ENCODE results near the gene ADAP2.
A peak's percentile ranks its signal among the peaks of the same experiment; 100 is the strongest.
"Not testable (repeated sequence)": the region's sequence is repeated elsewhere in the genome, so short reads cannot be mapped to it uniquely, and the experiment has no call there.

Gene ADAP2

DNA sequence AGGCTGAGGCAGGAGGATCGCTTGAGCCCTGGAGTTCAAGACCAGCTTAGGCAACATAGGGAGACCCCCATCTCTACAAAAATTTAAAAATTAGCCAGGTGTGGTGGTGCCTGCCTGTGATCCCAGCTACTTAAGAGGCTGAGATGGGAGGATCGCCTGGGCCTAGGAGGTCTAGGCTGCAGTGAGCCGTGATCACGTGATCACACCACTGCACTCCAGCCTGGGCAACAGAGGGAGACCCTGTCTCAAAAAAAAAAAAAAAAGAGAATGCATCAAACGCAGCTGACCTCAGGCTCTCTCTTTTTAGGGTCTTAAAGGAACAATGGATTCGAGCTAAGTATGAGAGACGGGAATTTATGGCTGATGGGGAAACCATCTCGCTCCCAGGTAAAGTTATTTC lies 9.8 kb downstream of the ADAP2 start:
- DNase-seq, result not testable (repeated sequence)

DNA sequence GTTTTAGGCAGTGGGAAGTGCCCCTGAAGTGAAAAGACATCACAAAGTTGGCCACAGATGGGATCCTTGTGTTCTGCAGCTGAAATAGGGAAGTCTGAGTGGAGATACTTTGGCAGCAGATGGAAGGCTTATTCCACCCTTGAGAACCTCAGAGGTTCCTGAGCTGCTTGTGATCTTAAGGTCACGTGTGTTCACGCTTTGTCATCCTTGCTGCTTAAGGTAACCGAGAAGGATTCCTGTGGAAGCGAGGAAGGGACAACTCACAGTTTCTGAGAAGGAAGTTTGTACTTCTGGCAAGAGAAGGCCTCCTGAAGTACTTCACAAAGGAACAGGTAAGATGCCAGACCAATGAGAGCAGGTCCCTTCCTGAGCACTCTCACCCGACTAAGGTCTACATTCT lies 12.2 kb downstream of the ADAP2 start:
- DNase-seq, result no peak

DNA sequence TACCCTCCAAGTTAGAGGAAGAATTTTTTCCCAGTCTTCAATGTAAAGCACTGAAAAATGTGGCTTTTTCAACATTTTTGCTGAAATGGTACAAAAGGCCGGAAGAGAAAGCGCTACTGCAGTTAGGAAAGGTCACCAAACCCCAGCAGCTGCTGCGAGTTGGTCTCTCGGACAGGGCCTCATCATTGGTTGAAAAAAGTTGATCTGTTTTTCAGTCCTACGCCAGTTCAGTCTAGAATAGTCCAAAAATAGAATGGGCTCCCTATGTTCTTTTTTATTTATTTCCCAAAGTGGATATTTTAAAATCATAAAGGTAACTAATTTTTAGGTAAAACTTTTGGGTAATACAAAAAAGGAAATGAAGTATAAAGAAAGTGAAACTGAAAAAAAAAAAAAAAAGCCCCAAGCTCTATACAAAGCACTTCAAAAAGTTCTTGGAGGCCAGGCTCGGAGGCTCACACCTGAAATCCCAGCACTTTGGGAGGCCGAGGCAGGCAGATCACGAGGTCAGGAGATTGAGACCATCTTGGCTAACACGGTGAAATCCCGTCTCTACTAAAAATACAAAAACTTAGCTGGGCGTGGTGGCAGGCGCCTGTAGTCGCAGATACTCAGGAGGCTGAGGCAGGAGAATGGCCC lies 17.4 kb downstream of the ADAP2 start:
- no peak for DNase-seq

DNA sequence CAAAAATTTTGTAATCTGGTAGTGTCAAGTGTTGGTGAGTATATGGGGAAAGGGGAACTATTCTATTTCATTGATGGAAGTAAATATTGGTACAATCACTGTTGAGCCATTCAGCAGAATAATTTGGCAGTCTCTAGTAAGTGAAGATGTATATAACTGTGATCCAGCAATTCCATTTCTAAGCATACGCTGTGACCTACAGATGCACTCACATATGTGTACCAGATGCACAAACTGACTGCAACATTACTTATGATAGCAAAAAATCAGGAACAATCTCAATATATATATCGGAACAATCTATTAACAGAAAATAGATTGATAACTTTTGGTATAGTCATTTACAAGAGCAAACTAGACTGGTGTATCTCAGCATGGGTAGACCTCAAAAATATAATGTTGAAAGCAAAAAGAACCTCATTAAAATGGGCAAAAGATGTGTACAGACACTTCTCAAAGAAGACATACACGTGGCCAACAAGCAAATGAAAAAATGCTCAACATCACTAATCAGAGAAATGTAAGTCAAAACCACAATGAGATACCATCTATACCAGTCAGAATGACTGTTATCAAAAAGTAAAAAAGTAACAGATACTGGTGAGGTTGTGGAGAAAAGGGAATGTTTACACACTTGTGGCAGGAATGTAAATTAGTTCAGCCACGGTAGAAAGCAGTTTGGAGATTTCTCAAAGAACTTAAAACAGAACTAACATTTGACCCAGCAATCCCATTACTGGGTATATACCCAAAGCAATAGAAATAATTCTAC lies 20.7 kb downstream of the ADAP2 start:
- DNase-seq, result no peak

DNA sequence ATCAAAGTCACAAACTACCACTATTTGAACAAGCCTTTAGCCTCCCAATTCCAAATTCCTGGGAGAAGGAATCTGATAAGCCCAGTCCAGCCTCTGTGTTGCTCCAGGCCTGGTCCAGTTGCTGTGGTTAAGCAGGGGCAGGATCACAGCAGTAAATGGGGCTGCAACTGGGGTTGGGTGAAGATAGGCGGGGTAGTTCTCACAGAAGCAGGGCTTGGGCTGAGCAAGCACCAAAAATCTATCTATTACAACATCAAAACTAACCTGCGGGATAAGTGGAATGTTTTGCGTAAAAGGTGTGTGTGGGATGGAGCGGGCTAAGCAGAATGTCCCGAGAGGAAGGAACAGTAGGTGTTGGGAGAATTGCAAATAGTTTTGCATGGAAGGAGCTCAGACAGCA lies 26.1 kb downstream of the ADAP2 start:
- DNase-seq, result no peak

DNA sequence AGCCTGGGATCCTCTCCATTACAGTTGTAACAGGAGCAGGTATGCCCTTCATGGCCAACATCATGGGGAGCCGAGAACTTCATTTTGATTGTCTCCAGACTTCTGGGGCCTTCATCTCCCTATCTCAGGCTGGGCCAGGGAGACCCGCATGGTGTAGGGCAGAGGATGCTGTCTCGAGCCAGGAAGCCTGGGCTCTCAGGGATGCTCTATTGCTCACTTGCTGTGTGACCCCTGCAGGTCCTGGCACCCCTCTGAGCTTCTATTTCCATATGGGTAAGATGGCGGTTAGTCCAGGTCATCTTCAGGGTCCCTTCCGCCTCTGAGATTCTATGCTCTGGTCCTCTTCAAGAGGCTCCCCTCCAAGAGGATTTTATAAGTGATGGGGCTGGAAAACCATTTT lies 28.4 kb downstream of the ADAP2 start:
- DNase-seq, result no peak

DNA sequence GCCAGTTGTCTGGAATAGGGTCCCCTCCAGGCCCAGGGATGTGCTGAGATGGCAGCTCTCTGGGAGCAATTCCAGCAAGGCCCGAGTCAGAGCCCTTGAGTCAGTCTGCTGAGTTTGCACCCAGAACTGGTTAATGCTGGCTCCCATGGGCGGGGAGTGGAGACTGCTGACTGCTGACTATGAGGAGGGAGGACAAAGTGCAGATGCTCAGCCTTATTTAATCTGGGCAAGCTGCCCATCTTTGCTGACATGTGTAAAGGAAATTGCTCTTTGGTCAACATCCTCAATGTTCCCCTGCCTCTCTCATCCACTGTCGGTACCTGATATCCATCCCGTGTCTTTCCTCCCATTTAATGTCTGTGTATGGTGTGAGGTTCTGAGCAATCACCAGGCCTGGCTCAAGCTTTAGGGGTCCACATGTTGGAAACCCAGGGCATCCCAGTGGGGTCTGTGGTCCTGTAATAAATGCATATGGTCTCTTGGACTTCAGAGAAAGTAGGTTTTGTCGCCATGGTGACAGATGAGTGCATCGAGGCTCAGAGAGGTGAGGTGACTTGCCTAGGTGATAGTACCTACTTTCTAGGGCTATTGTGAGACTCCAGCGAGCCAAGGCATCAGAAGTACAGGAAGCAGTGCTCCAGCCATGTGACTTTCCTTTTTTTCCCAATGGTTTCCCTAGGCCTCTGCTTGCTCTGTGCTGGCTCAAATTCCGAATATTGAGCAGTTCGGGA lies 29.1 kb downstream of the ADAP2 start:
- DNase-seq, result peak; percentile 16

DNA sequence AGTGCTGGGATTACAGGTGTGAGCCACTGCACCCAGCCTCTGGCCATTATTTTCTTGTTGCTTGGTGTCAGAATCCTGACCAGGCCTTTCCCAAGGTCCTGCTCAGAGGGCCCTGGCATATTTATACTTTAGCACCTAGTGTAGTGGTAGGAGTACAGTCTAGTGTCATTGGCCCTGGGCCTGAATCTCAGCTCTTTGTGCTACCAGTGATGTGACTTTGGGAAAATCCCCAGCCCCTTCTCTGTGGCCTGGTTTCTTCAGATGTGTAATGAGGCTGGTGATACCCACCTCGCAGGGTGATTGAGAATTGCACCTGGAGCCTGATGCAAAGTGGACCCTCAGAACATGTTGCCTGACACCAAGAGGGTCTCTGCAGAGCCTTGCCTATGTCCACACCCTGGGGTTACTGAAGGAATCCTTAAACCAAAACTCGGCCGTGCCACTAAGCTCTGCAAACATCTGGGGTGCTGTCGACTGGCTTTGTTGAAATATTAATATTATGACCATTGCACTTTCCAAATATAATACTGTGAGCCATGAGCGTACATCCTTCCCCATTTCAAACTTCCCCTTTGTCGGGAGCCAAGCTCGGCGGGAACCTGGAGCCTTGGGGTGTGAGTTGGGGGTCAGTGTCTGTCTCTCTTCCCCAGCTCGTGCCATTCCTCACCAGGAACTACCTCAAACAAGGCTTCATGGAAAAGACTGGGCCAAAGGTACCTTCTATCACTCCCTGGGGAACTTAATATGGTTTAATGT lies 31.1 kb downstream of the ADAP2 start:
- no peak for DNase-seq

DNA sequence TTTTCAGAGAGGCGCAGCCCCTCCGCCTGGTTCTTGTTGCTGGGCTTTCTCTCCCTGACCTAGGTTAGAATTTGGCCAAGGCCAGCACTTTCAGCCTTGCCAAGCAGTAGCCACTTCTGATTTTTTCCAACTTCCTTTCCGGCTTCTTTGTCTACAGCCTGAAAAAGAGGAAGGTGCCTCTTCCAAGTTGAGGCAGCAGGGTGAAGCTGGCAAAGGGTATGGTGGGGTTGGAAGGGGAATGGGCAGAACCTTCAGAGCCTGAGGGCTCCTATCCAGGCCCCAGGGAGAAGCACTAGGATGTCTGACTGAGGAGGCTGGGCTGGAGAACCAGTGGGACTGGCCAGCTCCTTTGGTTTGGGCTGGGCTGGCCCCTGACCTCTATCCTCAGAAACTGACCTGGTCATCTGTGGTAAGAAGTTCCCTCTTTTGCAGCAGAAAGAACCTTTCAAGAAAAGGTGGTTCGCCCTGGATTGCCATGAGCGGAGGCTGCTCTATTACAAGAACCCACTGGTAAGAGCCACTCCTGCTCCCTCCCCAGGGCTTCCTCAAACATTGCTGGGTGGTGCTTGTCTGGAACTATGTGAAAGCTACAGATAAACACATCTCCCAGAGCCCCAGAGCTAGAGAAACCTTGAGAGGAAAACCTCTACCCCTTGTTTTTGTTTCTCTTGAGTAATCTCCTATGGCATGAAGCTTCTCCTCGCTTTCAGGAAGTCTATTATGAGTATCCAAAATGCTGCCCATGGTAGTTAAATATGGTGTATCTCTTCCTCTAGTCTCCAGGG lies 32.5 kb downstream of the ADAP2 start:
- peak; percentile 20 for DNase-seq

DNA sequence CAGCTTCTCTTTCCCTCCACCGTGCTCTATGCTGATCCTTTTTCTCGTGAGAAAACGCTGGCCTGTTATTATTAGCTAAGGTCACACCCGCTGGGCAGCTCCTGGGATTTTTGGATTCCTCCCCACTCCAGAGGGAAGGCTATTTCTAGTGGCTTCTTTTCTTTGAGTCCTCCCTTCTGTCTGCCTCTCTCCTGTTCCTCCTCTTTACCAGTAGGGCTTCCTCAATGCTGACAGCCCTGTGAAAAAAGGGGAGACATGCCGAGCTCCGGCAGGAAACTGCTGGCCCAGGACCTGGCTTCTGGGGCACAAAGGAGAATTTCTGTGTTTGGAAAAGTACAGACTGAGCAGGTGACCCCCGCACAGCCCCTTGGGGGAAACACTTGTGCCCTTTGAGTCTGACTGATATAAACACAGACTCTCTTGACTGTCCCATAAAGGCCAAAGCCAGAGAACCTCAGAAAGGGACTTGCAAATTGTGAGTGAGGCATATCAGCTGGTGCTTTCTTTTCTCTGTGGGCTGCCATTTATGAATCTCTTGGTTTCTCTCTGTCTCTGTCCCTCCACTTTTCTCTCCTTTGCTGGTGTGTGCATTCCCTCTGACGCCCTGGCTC lies 35.1 kb downstream of the ADAP2 start:
- DNase-seq, result no peak

DNA sequence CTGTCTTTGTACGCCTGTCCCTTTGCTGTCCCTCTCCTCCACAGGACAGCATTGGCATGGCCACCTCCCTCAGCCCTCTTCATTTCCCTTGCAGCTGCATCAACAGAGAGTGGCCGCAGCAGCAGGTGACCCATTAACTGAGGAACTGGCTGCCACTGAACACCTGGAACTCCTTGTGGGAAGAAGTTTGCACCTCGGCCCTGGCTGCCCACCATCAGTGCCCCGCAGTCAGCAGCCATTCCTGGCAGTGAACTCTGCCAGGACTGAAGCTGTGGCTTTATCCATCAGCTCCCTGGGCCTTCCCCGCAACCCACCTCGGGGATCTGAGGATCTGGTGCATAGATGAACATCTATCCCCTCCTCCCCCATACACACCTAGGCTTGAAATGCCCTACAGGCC lies 36.0 kb downstream of the ADAP2 start:
- DNase-seq, result no peak

DNA sequence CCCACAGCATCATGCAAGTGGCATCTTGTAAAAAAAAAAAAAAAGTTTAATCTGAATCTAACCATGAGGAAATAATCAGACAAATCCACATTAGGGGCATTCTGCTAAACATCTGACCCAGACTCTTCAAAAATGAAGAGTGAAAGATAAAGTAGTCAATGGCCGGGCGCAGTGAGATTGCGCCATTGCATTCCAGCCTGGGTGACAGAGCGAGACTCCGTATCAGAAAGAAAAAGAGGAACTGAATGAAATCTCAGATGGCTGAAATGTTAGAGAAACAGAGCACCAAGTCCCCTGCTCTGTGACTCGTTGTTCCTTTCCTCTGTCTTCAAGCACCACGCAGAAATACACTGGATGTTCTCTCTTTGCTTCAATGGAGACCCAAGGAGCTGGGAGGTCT lies 36.4 kb downstream of the ADAP2 start:
- peak; percentile 40 for DNase-seq

DNA sequence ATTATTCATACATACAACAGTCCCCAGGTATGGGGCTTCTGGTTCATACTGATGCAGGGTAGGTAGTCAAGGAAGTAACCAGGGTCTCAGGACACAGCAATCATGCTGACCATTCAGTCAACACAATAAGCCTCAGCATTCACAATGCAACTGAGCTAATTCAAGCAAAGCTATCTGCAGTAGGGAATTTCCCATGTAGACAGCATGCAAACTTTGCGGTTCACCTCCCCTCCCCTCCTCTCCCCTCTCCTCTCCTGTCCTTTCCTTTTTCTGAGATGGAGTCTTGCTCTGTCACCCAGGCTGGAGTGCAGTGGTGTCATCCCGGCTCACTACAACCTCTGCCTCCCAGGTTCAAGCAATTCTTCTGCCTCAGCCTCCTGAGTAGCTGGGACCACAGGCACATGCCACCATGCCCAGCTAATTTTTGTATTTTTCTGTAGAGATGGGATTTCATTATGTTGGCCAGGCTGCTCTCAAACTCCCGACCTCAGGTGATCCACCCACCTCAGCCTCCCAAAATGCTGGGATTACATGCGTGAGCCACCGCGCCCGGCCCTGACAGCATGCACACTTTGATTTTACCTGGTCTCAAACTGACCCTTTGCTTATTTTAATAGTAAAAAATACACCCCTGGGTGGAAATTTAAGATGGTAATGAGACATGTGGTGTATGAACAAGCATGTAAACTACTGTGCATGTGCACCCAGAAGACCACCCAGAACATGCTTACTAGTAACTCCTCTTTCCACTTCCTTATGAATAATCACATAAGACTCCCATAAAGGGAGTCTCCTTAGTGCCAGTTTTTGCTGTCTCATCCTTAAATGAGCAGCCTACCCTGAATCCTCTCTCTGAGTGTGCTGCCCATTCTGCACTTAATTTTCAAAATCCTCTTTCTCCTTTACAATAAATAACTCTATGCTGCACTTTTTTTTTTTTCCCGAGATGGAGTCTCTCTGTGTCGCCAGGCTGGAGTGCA lies 39.8 kb downstream of the ADAP2 start:
- no peak for DNase-seq

DNA sequence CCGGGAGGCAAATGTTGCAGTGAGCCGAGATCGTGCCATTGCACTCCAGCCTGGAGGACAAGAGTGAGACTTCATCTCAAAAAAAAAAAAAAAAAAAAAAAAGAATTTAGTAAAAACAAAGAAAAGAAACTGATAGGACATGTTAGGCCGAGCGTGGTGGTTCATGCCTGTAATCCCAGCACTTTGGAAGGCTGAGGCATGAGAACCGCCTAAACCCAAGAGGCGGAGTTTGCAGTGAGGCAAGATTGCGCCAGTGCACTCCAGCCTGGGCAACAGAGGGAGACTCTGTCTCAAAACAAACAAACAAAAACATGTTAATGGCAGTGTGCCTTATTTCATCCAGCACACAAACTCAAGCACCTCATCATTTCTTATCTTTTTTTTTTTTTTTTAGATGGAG lies 42.6 kb downstream of the ADAP2 start:
- not testable (repeated sequence) for DNase-seq

DNA sequence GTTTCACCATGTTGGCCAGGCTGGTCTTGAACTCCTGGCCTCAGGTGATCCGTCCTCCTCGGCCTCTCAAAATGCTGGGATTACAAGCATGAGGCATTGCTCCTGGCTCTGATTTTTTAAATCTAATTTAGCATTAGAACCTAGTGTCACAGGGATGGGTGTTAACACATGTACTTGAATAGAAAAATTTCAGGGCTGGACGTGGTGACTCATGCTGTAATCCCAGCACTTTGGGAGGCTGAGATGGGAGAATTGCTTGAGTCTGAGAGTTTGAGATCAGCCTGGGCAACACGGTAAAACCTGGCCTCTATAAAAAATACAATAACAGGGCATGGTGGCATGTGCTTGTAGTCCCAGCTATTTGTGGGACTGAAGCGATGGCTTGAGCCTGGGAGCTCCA lies 43.1 kb downstream of the ADAP2 start:
- DNase-seq, result no peak

DNA sequence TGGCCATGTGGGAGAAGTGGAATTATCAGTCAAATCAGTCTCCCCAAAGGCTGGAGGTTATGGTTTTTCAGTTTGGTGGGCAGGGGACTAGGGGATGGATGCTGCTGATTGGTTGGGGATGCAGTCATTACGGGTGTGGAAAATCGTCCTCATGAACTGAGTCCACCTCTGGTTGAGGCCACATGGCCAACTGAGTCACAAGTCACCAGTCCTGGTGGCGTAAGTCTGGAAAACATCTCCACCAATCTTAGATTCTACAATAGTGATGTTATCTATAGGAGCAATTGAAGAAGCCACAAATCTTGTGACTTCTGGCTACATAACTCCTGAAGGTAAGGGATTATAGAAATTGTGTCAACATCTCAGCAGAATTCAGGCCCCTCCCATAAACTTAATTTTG lies 43.9 kb downstream of the ADAP2 start:
- DNase-seq, result no peak

DNA sequence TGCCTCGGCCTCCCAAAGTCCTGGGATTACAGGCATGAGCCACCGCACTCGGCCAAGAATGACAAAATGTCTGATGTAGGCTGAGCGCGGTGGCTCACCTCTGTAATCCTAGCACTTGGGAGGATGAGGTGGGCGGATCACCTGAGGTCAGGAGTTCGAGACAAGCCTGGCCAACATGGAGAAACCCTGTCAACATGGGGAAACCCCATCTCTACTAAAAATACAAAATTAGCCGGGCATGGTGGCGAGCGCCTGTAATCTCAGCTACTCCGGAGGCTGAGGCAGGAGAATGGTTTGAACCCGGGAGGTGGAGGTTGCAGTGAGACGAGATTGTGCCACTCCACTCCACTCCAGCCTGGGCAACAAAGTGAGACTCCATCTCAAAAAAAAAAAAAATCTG lies 46.2 kb downstream of the ADAP2 start:
- not testable (repeated sequence) for DNase-seq

DNA sequence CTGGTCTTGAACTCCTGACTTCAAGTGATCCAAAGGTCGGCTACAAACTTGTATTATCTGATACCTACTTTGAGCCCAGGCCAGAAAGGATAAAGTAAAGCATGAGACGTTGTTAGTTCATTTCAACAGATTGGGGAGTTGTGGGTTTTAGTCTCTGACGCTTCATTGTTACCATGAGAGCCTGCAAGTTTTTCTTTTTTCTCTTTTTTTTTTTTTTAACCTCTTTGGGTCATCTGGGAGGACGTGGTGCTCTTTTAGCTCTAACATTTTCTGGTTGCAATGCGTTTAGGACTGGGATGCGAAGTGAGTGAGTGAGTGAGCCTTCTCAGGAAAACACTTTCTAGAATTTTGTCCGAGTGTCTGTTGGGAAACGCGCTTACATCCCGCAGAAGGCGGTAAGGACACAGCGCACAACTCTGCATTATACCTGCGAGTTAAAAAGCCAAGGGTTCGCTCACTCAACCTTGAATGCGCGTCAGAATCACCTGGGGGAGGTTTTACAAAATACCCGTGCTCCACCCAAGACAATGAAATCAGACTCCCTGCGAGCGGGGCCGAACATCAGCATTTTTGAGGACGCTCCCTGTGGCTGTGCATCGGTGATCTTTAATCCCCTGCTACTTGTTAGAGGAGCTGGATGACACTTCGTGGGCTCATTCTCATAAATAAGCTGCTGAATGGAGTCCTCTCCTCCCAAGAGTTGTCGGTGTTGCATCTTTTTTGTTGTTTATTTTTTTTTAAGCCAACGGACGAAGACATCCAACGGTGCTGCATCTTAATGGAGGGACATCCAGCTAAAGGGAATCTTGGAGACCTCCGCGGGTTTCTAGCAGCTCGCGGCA lies 48.5 kb downstream of the ADAP2 start:
- DNase-seq, result peak; percentile 50

DNA sequence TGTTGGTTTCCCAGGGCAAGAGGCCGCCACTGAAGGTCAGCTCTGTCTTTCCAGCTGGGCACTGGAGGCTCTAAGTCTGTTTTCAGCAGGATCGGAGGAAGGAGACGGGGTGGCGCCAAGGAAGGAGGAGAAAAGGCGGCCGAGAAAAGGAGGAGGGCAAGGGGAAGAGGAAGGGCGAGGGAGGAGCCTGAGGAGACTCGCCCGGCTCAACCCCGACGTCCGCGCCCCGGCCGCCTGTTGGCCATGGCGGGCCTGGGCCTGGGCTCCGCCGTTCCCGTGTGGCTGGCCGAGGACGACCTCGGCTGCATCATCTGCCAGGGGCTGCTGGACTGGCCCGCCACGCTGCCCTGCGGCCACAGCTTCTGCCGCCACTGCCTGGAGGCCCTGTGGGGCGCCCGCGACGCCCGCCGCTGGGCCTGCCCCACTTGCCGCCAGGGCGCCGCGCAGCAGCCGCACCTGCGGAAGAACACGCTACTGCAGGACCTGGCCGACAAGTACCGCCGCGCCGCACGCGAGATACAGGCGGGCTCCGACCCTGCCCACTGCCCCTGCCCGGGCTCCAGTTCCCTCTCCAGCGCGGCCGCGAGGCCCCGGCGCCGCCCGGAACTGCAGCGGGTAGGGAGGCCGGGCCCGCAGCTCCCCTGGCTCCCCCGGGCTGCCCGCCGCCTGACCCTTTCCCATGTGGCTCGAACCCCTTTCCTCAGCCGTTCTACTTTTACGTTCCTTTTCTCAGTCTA lies 49.3 kb downstream of the ADAP2 start, which contains the start of gene RNF135:
TSS of gene RNF135 (plus strand) at position 209 of the 737 bp plus-strand sequence. CDS start at position 244, 35 bp downstream.
- DNase-seq, result peak; percentile 85

Data from hematopoietic multipotent progenitor cell treated with erythropoietin and hydrocortisone succinate and interleukin-3 and kit ligand, for 8 days (in vitro differentiated cells).